ENCODE measurements around the gene PDPK1.
"Not testable (repeated sequence)": the region's sequence is repeated elsewhere in the genome, so short reads cannot be mapped to it uniquely, and the experiment has no call there.

PDPK1 gene

GRCh38 chr16:2535625-2536013, 2.2 kb upstream of the PDPK1 start:
- no peak for TF ChIP-seq CTCF (IDR thresholded peaks at IDR 0.05; ENCODE audit: borderline replicate concordance, control extremely low read depth, extremely low read depth, insufficient read depth, missing control alignments)
- in situ Hi-C loops (cut with MboI; ENCODE audit: low sequenced_read_pairs, unreplicated experiment) = no loop called here
- DNase-seq (ENCODE audit: low spot score) = no peak

GRCh38 chr16:2539192-2539844, 1.5 kb downstream of the PDPK1 start:
- DNase-seq (ENCODE audit: low spot score); in situ Hi-C loops (cut with MboI; ENCODE audit: low sequenced_read_pairs, unreplicated experiment): not testable (repeated sequence)

GRCh38 chr16:2539845-2540458, 2.1 kb downstream of the PDPK1 start:
- in situ Hi-C loops (cut with MboI; ENCODE audit: low sequenced_read_pairs, unreplicated experiment); DNase-seq (ENCODE audit: low spot score): not testable (repeated sequence)
- peak; percentile 49 for TF ChIP-seq CTCF (IDR thresholded peaks at IDR 0.05; ENCODE audit: borderline replicate concordance, control extremely low read depth, extremely low read depth, insufficient read depth, missing control alignments)

- DNase-seq (ENCODE audit: low spot score); in situ Hi-C loops (cut with MboI; ENCODE audit: low sequenced_read_pairs, unreplicated experiment): not testable (repeated sequence)
Observed at GRCh38 chr16:2540912-2541311, 3.1 kb downstream of the PDPK1 start.

- DNase-seq (ENCODE audit: low spot score); in situ Hi-C loops (cut with MboI; ENCODE audit: low sequenced_read_pairs, unreplicated experiment): not testable (repeated sequence)
Observed at GRCh38 chr16:2541409-2541808, 3.6 kb downstream of the PDPK1 start.

- in situ Hi-C loops (cut with MboI; ENCODE audit: low sequenced_read_pairs, unreplicated experiment); DNase-seq (ENCODE audit: low spot score): not testable (repeated sequence)
Observed at GRCh38 chr16:2543771-2544170, 6.0 kb downstream of the PDPK1 start.

- DNase-seq (ENCODE audit: low spot score); in situ Hi-C loops (cut with MboI; ENCODE audit: low sequenced_read_pairs, unreplicated experiment): not testable (repeated sequence)
Observed at GRCh38 chr16:2550283-2550878, 12.6 kb downstream of the PDPK1 start.

GRCh38 chr16:2551420-2551889, 13.6 kb downstream of the PDPK1 start:
- DNase-seq (ENCODE audit: low spot score); in situ Hi-C loops (cut with MboI; ENCODE audit: low sequenced_read_pairs, unreplicated experiment): not testable (repeated sequence)

- DNase-seq (ENCODE audit: low spot score); in situ Hi-C loops (cut with MboI; ENCODE audit: low sequenced_read_pairs, unreplicated experiment): not testable (repeated sequence)
Observed at GRCh38 chr16:2554709-2555425, 17.0 kb downstream of the PDPK1 start.

- in situ Hi-C loops (cut with MboI; ENCODE audit: low sequenced_read_pairs, unreplicated experiment); DNase-seq (ENCODE audit: low spot score): not testable (repeated sequence)
Observed at GRCh38 chr16:2557150-2557549, 19.3 kb downstream of the PDPK1 start.

- DNase-seq (ENCODE audit: low spot score) = not testable (repeated sequence)
Observed at GRCh38 chr16:2560131-2560797, 22.4 kb downstream of the PDPK1 start.

More at GRCh38 chr16:2560131-2560797, 22.4 kb downstream of the PDPK1 start:
- in situ Hi-C loops (cut with MboI; ENCODE audit: low sequenced_read_pairs, unreplicated experiment) = not testable (repeated sequence)

All from GM13976 (cell line).